Mesothelial cell of epicardium (in vitro differentiated cells): ENCODE results near the gene SYT8. TPM values are rescaled to one million over a fixed set of nuclear protein-coding genes. Genes with fewer than 3 reads are reported as not detected.
A peak's percentile ranks its signal among the peaks of the same experiment; 100 is the strongest.

ENCODE experiments used
- DNase-seq, 2 experiments: peaks; one replicate each; pipeline ENCODE4 v3.0.0; 2021; ENCODE audit warnings: low spot score in 2 of 2; ENCODE audit not compliant: unreplicated experiment in 2 of 2
- H3K27ac Mint-ChIP-seq: 2 replicates; pipeline ENCODE4 v1.8.0; 2021; ENCODE audit warnings: mixed read lengths
- H3K27me3 Mint-ChIP-seq: 2 replicates; pipeline ENCODE4 v1.8.0; 2021; ENCODE audit warnings: low read depth, mixed read lengths
- H3K36me3 Mint-ChIP-seq: 2 replicates; pipeline ENCODE4 v1.8.0; 2021; ENCODE audit warnings: mixed read lengths
- H3K4me1 Mint-ChIP-seq: 2 replicates; pipeline ENCODE4 v1.8.0; 2021; ENCODE audit warnings: mixed read lengths
- H3K4me3 Mint-ChIP-seq: 2 replicates; pipeline ENCODE4 v1.8.0; 2021; ENCODE audit warnings: mild to moderate bottlenecking, moderate library complexity, mixed read lengths
- H3K9me3 Mint-ChIP-seq: 2 replicates; pipeline ENCODE4 v1.8.0; 2021; ENCODE audit warnings: mixed read lengths
- total RNA-seq: library from RNA; stranded (reverse); gene quantifications from 3 replicates; pipeline ENCODE4 v1.2.1, GENCODE V29; 2021
- TF ChIP-seq, protein P1 (sequence below): fragments of 200-600 bp; sonication (generic); IDR thresholded peaks from one replicate; pipeline ENCODE4 v1.5.0; 2021; ENCODE audit warnings: antibody characterized with exemption; ENCODE audit not compliant: unreplicated experiment

SYT8 gene
- total RNA-seq, 1 donor from 2014 or later, result 2.1 TPM

DNA sequence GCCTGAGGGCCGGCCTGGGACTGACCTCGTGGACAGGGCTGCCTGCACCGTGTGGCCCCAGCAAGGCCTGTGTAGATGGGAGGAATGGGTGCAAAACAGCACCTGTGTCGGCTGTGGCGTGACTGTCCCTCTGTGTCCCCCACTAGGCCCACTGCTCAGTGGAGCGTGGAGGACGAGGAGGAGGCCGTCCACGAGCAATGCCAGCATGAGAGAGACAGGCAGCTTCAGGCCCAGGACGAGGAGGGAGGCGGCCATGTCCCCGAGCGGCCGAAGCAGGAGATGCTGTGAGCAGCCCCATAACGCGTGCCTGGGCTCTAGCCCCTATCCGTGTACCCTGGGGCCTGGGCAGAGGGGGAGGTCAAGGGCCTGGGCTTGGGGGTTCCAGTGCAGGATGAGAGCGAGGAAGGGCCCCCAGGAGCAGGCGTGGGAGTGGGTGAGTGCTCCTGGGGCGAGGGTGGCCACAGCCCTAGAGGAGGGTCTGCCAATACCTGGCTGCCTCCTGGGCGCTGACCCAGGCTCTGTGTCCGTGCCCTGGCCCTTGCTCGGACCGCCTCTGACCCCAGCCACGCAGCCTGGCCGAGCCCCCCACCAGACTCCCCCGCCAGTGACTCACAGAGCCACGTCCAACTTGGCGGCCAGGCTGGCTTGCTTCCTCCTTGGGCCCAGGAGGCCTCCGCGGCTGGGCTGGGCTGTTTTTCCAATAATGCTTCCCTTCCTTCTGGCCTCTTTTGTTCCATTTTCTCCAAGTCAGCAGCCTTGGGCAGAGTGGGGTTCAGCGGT is 45.3 kb downstream of the SYT8 start:
- Mint-ChIP-seq H3K27ac (peak overlapping the region; percentile 90), H3K4me3 (no peak overlapping the region), H3K4me1 (peaks cover 25% of the 10 kb centered on the region), H3K36me3 (no peaks in the 10 kb centered on the region), H3K9me3 (no peaks in the 10 kb centered on the region), H3K27me3 (no peaks in the 10 kb centered on the region)
- peak in 1 of 2 experiments; percentile 14 for DNase-seq
- TF ChIP-seq, protein P1, sequence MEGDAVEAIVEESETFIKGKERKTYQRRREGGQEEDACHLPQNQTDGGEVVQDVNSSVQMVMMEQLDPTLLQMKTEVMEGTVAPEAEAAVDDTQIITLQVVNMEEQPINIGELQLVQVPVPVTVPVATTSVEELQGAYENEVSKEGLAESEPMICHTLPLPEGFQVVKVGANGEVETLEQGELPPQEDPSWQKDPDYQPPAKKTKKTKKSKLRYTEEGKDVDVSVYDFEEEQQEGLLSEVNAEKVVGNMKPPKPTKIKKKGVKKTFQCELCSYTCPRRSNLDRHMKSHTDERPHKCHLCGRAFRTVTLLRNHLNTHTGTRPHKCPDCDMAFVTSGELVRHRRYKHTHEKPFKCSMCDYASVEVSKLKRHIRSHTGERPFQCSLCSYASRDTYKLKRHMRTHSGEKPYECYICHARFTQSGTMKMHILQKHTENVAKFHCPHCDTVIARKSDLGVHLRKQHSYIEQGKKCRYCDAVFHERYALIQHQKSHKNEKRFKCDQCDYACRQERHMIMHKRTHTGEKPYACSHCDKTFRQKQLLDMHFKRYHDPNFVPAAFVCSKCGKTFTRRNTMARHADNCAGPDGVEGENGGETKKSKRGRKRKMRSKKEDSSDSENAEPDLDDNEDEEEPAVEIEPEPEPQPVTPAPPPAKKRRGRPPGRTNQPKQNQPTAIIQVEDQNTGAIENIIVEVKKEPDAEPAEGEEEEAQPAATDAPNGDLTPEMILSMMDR, result no peak

DNA sequence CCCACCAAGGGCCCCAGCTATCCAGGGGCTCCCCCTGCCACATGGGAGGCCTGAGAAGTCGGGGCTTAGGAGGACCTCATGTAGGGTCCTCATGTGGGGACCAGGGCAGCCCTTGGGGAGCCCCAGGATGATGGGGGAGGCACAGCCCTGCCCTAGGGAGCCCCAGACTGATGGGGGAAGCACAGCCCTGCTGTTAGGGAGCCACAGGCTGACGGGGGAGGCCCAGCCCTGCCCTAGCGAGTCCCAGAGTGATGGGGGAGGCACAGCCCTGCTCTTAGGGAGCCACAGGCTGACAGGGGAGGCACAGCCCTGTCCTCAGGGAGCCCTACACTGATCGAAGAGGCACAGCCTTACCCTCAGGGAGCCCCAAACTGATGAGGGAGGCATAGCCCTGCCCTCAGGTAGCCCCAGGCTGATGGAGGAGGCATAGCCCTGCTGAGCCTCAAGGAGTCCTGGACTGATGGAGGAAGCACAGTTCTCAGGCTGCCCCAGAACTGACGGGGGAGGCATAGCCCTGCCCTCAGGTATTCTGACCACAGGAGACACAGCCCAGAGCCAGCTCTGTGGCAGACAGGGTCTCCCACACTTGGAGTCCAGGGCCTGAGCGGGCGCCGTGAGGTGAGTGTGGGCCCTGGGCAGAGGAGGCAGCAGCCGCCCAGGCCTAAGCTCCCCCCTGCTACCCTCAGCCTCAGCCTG is 46.1 kb downstream of the SYT8 start:
- H3K27me3 Mint-ChIP-seq, result no peaks in the 10 kb centered on the region
- H3K4me1 Mint-ChIP-seq, result peaks cover 22% of the 10 kb centered on the region
- no peak overlapping the region for H3K4me3 Mint-ChIP-seq
- TF ChIP-seq, protein P1, result no peak
- no peaks in the 10 kb centered on the region for H3K9me3 Mint-ChIP-seq
- peak in 1 of 2 experiments; percentile 12 for DNase-seq
- H3K36me3 Mint-ChIP-seq, result no peaks in the 10 kb centered on the region
- peak overlapping the region; percentile 90 for H3K27ac Mint-ChIP-seq

DNA sequence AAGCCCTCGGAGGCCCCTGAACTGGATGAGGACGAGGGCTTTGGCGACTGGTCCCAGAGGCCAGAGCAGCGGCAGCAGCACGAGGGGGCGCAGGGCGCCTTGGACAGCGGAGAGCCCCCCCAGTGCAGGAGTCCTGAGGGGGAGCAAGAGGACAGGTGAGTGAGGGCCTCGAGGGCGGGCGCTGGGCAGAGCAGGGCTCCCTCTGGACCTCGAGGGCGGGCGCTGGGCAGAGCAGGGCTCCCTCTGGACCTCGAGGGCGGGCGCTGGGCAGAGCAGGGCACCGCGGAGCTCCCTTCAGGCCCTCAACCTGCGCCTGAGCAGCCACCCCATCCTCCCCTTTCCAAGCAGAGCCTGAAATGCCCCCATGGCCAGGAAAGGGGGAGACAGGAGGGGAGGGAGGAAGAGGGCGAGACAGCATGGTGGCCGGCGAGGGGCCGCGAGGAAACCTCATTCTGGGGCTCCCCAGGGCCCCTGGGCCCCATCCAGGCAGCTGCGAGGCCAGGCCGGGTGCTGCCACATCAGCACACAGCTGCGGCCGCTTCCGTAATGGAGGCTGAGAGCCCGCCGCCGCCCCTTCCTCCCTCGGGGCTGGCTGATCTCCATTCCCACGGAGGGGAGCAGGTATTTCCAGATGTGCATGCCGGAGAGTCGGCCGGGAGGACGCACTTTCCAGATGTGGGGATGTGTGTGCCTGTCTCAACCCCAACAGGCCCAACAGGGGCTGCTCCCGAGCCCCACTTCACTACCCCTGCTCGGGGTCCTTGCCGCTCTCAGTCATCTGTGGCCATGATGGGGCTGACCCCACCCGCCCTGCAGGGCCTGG is 46.9 kb downstream of the SYT8 start:
- Mint-ChIP-seq H3K9me3 (no peaks in the 10 kb centered on the region), H3K4me3 (no peak overlapping the region), H3K36me3 (no peaks in the 10 kb centered on the region), H3K27ac (no peak overlapping the region), H3K27me3 (no peaks in the 10 kb centered on the region), H3K4me1 (peaks cover 16% of the 10 kb centered on the region)
- TF ChIP-seq, protein P1, result no peak
- DNase-seq, result peak in 1 of 2 experiments; percentile 20

DNA sequence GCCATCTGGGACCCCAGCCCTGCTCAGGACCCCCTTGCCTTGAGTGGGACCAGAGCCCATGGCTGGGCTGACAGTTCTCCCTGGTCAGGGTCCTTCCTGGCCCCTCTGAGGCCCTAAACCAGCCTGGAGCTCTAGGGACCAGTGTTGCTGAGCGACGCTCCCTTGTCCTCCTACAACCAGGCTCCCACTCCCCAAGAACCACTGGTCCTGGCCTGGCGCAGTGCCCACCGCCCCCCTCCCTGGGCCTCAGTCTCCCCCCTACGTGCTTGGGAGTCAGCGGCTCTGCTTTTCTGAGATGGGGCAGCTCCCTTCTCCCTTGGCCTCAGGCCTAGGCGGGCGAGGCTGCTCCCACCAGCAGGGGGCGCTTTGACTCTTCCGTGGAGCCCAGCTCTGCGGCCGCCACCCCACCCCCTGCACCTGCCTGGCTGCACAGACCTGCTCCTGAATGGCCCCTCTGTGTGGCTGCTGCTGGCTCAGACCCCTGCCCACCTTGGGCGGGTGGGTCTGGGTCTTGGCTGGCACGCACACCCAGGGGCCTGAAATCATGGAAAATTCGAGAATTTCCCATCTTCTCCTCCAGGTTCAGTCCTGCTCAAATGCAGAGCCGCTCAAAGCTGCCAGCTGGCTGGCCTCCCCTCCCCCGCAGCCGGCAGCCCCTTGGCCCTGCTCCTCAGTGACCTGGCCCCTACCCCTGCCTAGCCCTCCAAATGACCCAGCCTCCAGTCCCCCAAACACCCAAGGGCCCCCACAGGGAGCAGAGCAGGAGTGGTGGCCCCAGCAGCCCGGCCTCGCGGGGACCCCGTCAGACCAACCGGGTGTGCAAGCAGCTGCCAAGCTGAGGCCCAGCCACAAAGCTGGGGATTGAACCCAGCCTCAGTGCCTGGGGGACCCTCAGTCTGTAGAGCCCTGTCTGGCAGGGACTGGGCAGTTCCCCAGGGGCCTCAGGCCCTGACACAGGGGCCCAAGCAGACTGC is 47.8 kb downstream of the SYT8 start:
- Mint-ChIP-seq H3K4me3 (no peak overlapping the region), H3K36me3 (no peaks in the 10 kb centered on the region), H3K27me3 (peaks cover under 1% of the 10 kb centered on the region), H3K27ac (no peak overlapping the region), H3K4me1 (peaks cover 10% of the 10 kb centered on the region), H3K9me3 (no peaks in the 10 kb centered on the region)
- TF ChIP-seq, protein P1, result peak; percentile 98
- peak; percentile 90 to 93 for DNase-seq
